MM.1S (cell line): ENCODE results near the gene LGALS9.

Source experiments
- DNase-seq: peaks from one replicate; pipeline ENCODE4 v3.0.0-alpha.2; 2015
- H2AFZ ChIP-seq: fragments of 300-600 bp; sonication (generic); 2 replicates; pipeline ENCODE4 v1.6.0; 2016; ENCODE audit warnings: antibody characterized with exemption, low read length
- H3F3A ChIP-seq: fragments of 300-600 bp; sonication (generic); 2 replicates; pipeline ENCODE4 v1.6.1; 2016; ENCODE audit warnings: mild to moderate bottlenecking, antibody characterized with exemption, low read length, moderate library complexity, mixed read lengths; ENCODE audit not compliant: insufficient read depth
- H3K27ac ChIP-seq: fragments of 300-600 bp; sonication (generic); 2 replicates; pipeline ENCODE4 v1.5.1; 2016; ENCODE audit warnings: mild to moderate bottlenecking, low read length
- H3K27me3 ChIP-seq: fragments of 300-600 bp; sonication (generic); replicated peaks from 2 replicates; pipeline ENCODE4 v1.6.0; 2016; ENCODE audit warnings: low read length; ENCODE audit not compliant: insufficient read depth
- H3K36me3 ChIP-seq: fragments of 300-600 bp; sonication (generic); replicated peaks from 2 replicates; pipeline ENCODE4 v1.6.1; 2016; ENCODE audit warnings: mild to moderate bottlenecking, low read length, mixed read lengths; ENCODE audit not compliant: insufficient read depth
- H3K4me1 ChIP-seq: fragments of 300-600 bp; sonication (generic); 2 replicates; pipeline ENCODE4 v1.6.1; 2016; ENCODE audit warnings: low read length, mixed read lengths
- H3K4me2 ChIP-seq: fragments of 300-600 bp; sonication (generic); 2 replicates; pipeline ENCODE4 v1.6.0; 2016; ENCODE audit warnings: low read depth, low read length
- H3K4me3 ChIP-seq: fragments of 300-600 bp; sonication (generic); 2 replicates; pipeline ENCODE4 v1.5.1; 2016; ENCODE audit warnings: low read length, mixed read lengths
- H3K79me2 ChIP-seq: fragments of 300-600 bp; sonication (generic); 2 replicates; pipeline ENCODE4 v1.6.1; 2016; ENCODE audit warnings: mixed run types, low read length, mixed read lengths
- H3K9ac ChIP-seq: fragments of 300-600 bp; sonication (generic); 2 replicates; pipeline ENCODE4 v1.6.1; 2016; ENCODE audit warnings: low read length, mixed read lengths
- H3K9me2 ChIP-seq: fragments of 300-600 bp; sonication (generic); replicated peaks from 2 replicates; pipeline ENCODE4 v1.6.1; 2016; ENCODE audit warnings: mild to moderate bottlenecking, low read length, mixed read lengths; ENCODE audit not compliant: insufficient read depth
- H3K9me3 ChIP-seq: fragments of 300-600 bp; sonication (generic); replicated peaks from 2 replicates; pipeline ENCODE4 v1.6.1; 2016; ENCODE audit warnings: mild to moderate bottlenecking, low read length, mixed read lengths; ENCODE audit not compliant: insufficient read depth
- H4K20me1 ChIP-seq: fragments of 300-600 bp; sonication (generic); 2 replicates; pipeline ENCODE4 v1.6.1; 2016; ENCODE audit warnings: mild to moderate bottlenecking, low read length, moderate library complexity, mixed read lengths; ENCODE audit not compliant: insufficient read depth
- EZH2 ChIP-seq: fragments of 300-600 bp; sonication (generic); optimal IDR thresholded peaks from 2 replicates; pipeline ENCODE3; 2017; ENCODE audit warnings: low read depth, mild to moderate bottlenecking, antibody characterized with exemption, low read length, mixed read lengths
- EZH2phosphoT487 ChIP-seq: fragments of 300-600 bp; sonication (generic); IDR thresholded peaks from 2 replicates; pipeline ENCODE4 v1.6.1; 2018; ENCODE audit warnings: antibody characterized with exemption, low read length
- TF ChIP-seq, protein P1 (sequence below): fragments of 300-600 bp; sonication (generic); IDR thresholded peaks from 2 replicates; pipeline ENCODE4 v1.5.1; 2016; ENCODE audit warnings: antibody characterized with exemption, low read length, mixed read lengths

LGALS9 gene

DNA sequence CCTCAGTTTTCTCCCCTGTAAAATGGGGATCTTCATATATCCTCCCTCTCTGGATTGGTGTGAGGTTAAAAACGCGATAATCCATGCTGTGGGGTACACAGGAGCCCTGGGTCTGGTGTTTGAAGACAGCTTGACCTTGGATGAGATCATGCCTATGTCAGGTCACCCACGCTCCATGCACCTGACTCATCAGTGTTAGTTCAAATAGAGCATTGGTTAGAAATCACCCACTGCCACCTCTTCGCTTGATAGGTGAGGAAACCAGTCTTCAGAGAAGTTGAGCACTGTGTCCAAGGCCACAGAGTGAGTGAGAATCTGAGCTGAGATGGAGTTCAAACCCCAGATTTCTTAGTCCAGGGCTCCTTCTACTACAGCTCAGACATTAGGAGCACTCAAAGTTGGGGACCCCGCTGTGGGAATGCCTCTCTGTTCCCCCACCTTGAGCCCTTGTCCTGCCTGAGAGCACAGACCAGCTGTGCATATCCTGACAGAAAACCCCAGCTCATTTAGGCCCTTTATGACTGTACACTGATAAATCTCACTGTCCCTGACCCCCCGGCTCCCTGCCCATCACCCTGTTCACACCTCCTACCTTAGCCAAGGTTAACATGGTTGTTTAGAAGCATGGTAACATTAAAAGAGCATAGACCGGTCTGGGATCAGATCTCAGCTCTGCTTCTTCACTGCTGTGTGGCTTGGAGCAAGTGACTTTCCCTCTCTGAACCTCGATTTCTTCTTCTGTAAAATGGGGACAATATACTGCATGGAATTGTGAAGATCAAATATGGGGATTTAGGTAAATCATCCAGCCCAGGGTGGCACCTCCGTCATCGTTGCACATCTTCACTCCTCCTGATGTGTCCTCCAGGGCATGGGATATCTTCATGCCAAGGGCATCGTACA, 22.4 kb upstream of the LGALS9 start:
- Histone ChIP-seq H3K27ac (no peak overlapping the region), H3K36me3 (no peaks in the 10 kb centered on the region), H3K4me2 (no peak overlapping the region), H4K20me1 (no peaks in the 10 kb centered on the region), H3F3A (no peaks in the 10 kb centered on the region), H3K9ac (no peak overlapping the region), H3K9me2 (no peaks in the 10 kb centered on the region), H2AFZ (no peak overlapping the region), H3K27me3 (no peaks in the 10 kb centered on the region), H3K4me1 (peaks cover 11% of the 10 kb centered on the region), H3K4me3 (no peak overlapping the region), H3K79me2 (no peaks in the 10 kb centered on the region), H3K9me3 (no peaks in the 10 kb centered on the region)
- TF ChIP-seq EZH2 (no peak), EZH2phosphoT487 (no peak)
- TF ChIP-seq, protein P1, sequence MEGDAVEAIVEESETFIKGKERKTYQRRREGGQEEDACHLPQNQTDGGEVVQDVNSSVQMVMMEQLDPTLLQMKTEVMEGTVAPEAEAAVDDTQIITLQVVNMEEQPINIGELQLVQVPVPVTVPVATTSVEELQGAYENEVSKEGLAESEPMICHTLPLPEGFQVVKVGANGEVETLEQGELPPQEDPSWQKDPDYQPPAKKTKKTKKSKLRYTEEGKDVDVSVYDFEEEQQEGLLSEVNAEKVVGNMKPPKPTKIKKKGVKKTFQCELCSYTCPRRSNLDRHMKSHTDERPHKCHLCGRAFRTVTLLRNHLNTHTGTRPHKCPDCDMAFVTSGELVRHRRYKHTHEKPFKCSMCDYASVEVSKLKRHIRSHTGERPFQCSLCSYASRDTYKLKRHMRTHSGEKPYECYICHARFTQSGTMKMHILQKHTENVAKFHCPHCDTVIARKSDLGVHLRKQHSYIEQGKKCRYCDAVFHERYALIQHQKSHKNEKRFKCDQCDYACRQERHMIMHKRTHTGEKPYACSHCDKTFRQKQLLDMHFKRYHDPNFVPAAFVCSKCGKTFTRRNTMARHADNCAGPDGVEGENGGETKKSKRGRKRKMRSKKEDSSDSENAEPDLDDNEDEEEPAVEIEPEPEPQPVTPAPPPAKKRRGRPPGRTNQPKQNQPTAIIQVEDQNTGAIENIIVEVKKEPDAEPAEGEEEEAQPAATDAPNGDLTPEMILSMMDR: no peak
- DNase-seq: no peak

DNA sequence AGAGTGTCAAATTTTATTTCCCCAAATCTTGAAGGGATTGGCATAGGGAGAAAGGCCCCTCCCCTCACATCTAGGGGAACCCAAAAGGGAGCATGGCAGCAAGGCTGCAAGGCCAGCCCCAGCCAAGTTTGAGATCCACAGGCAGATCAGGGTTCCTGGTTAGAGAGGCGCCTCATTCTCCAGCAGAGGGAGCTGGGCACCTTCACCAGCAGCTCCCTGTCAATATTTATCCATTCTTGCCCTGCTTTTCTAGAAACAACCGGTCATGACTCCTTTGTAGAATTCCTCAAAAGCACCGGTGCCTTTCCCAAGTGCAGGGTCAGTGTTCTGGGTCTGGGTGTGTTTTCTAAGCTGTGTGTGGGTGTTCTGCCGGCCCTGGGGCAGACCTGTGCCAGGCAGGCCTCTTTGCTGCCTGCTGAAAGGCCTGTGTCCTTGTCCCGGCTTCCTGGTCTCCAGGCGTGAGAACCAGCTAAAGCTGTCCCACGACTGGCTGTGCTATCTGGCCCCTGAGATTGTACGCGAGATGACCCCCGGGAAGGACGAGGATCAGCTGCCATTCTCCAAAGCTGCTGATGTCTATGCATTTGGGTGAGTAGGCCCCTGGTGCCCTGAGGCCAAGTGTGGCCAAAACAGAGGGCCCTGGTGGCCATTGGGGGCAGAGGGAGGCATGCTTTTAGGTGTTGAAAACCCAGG, 21.2 kb upstream of the LGALS9 start:
- Histone ChIP-seq H2AFZ (no peak overlapping the region), H3K27me3 (no peaks in the 10 kb centered on the region), H3K9me2 (no peaks in the 10 kb centered on the region), H3K27ac (no peak overlapping the region), H3K4me2 (no peak overlapping the region), H3K4me1 (peaks cover 11% of the 10 kb centered on the region), H3K79me2 (no peaks in the 10 kb centered on the region), H3F3A (no peaks in the 10 kb centered on the region), H3K4me3 (no peak overlapping the region), H3K9me3 (no peaks in the 10 kb centered on the region), H3K9ac (no peak overlapping the region), H3K36me3 (no peaks in the 10 kb centered on the region), H4K20me1 (no peaks in the 10 kb centered on the region)
- TF ChIP-seq EZH2: no peak
- TF ChIP-seq, protein P1: peak; percentile 46
- TF ChIP-seq EZH2phosphoT487: no peak
- no peak for DNase-seq

DNA sequence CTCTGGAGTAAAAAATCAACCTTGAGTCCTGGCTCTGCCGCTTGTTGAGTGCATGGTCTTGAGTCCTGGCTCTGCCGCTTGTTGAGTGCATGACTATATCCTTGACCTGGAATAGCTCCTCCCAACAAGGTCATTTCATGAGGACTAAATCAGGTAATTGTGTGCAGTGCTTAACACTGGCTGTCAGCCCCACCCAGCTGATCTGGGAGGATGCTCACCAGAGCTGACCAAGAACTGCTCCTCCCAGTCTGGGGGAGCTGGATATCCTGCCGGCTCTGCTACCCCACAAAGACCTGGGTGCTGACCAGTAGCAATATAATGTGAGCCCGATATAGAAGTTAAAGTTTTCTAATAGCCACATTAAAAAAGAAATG, 20.7 kb upstream of the LGALS9 start:
- H3F3A ChIP-seq: no peaks in the 10 kb centered on the region
- H3K27me3 ChIP-seq: no peaks in the 10 kb centered on the region
- H3K9me3 ChIP-seq: no peaks in the 10 kb centered on the region
- no peaks in the 10 kb centered on the region for H3K9me2 ChIP-seq
- no peaks in the 10 kb centered on the region for H3K79me2 ChIP-seq
- peaks cover 11% of the 10 kb centered on the region for H3K4me1 ChIP-seq
- no peak overlapping the region for H3K4me2 ChIP-seq
- H3K36me3 ChIP-seq: no peaks in the 10 kb centered on the region
- no peak for DNase-seq
- no peaks in the 10 kb centered on the region for H4K20me1 ChIP-seq
- TF ChIP-seq EZH2 (no peak), EZH2phosphoT487 (no peak)
- TF ChIP-seq, protein P1: no peak
- H3K9ac ChIP-seq: no peak overlapping the region
- no peak overlapping the region for H2AFZ ChIP-seq
- no peak overlapping the region for H3K27ac ChIP-seq
- H3K4me3 ChIP-seq: no peak overlapping the region
